Measurements from ENCODE around the gene CA12. TPM values are rescaled to one million over a fixed set of nuclear protein-coding genes. Genes with fewer than 3 reads are reported as not detected.

The CA12 gene
- total RNA-seq, 4 donors from 2014 or later, result 13.3 to 46.7 (median 17.5) TPM

- Histone ChIP-seq H3K27ac (no peak overlapping the region), H3K36me3 (no peaks in the 10 kb centered on the region), H3K9me3 (no peaks in the 10 kb centered on the region), H3K4me1 (peaks cover 0 to 6% (median 0%) of the 10 kb centered on the region in 3 donors), H3K27me3 (no peaks in the 10 kb centered on the region), H3K4me3 (no peak overlapping the region)
- WGBS, 2 donors (ENCODE audit: low coverage in 1 of 2), result 72 to 80% methylated on average over 8 to 9 of the region's 22 CpGs
- no peak for ATAC-seq
- no peak for TF ChIP-seq CTCF (IDR thresholded peaks at IDR 0.05)
- TF ChIP-seq POLR2AphosphoS5 (IDR thresholded peaks at IDR 0.05), result no peak
- TF ChIP-seq EP300 (IDR thresholded peaks at IDR 0.05), result no peak
- no peak for TF ChIP-seq POLR2A (IDR thresholded peaks at IDR 0.05)
Measured at GRCh38 chr15:63354821-63355650, 26.6 kb downstream of the CA12 start.

- Histone ChIP-seq H3K36me3 (no peaks in the 10 kb centered on the region), H3K27ac (no peak overlapping the region), H3K9me3 (no peaks in the 10 kb centered on the region), H3K4me3 (no peak overlapping the region), H3K27me3 (no peaks in the 10 kb centered on the region), H3K4me1 (peaks cover 0 to 17% (median 0%) of the 10 kb centered on the region in 3 donors)
- ATAC-seq, result no peak
- 81 to 92% methylated on average over 3 to 5 of the region's 5 CpGs for WGBS, 2 donors (ENCODE audit: low coverage in 1 of 2)
- TF ChIP-seq EP300 (IDR thresholded peaks at IDR 0.05) (no peak), POLR2AphosphoS5 (IDR thresholded peaks at IDR 0.05) (no peak), CTCF (IDR thresholded peaks at IDR 0.05) (no peak), POLR2A (IDR thresholded peaks at IDR 0.05) (no peak)
Measured at GRCh38 chr15:63353887-63354286, 27.8 kb downstream of the CA12 start.

- WGBS, 2 donors (ENCODE audit: low coverage in 1 of 2), result 65 to 66% methylated on average over 4 to 5 of the region's 8 CpGs
- H3K9me3 ChIP-seq, result no peaks in the 10 kb centered on the region
- ATAC-seq, result no peak
- TF ChIP-seq POLR2A (IDR thresholded peaks at IDR 0.05) (no peak), CTCF (IDR thresholded peaks at IDR 0.05) (no peak), POLR2AphosphoS5 (IDR thresholded peaks at IDR 0.05) (no peak), EP300 (IDR thresholded peaks at IDR 0.05) (no peak)
- no peaks in the 10 kb centered on the region for H3K27me3 ChIP-seq
- no peaks in the 10 kb centered on the region for H3K36me3 ChIP-seq
- H3K27ac ChIP-seq, result no peak overlapping the region
- H3K4me3 ChIP-seq, result no peak overlapping the region
- peaks cover 0 to 24% (median 1%) of the 10 kb centered on the region in 3 donors for H3K4me1 ChIP-seq
Measured at GRCh38 chr15:63353261-63353660, 28.4 kb downstream of the CA12 start.

GRCh38 chr15:63352808-63353207, 28.8 kb downstream of the CA12 start:
- no peak overlapping the region for H3K4me3 ChIP-seq
- 91 to 94% methylated on average over 2 to 4 of the region's 4 CpGs for WGBS, 2 donors (ENCODE audit: low coverage in 1 of 2)
- no peaks in the 10 kb centered on the region for H3K9me3 ChIP-seq
- no peaks in the 10 kb centered on the region for H3K27me3 ChIP-seq
- no peak overlapping the region for H3K27ac ChIP-seq
- H3K4me1 ChIP-seq, result peaks cover 0 to 28% (median 3%) of the 10 kb centered on the region in 3 donors
- no peak for ATAC-seq
- H3K36me3 ChIP-seq, result no peaks in the 10 kb centered on the region
- TF ChIP-seq POLR2AphosphoS5 (IDR thresholded peaks at IDR 0.05) (no peak), CTCF (IDR thresholded peaks at IDR 0.05) (no peak), EP300 (IDR thresholded peaks at IDR 0.05) (no peak), POLR2A (IDR thresholded peaks at IDR 0.05) (no peak)

GRCh38 chr15:63351170-63351569, 30.5 kb downstream of the CA12 start:
- WGBS, 2 donors (ENCODE audit: low coverage in 1 of 2), result 64 to 100% methylated on average over 2 to 3 of the region's 4 CpGs
- H3K4me3 ChIP-seq, result no peak overlapping the region
- H3K27ac ChIP-seq, result no peak overlapping the region
- no peaks in the 10 kb centered on the region for H3K27me3 ChIP-seq
- H3K4me1 ChIP-seq, result peaks cover 0 to 42% (median 3%) of the 10 kb centered on the region in 3 donors
- H3K9me3 ChIP-seq, result no peaks in the 10 kb centered on the region
- TF ChIP-seq EP300 (IDR thresholded peaks at IDR 0.05), result no peak
- TF ChIP-seq POLR2AphosphoS5 (IDR thresholded peaks at IDR 0.05), result no peak
- no peak for TF ChIP-seq POLR2A (IDR thresholded peaks at IDR 0.05)
- TF ChIP-seq CTCF (IDR thresholded peaks at IDR 0.05), result no peak
- ATAC-seq, result no peak
- no peaks in the 10 kb centered on the region for H3K36me3 ChIP-seq
